Measurements from ENCODE around the gene APOL5. TPM values are rescaled to one million over a fixed set of nuclear protein-coding genes. Genes with fewer than 3 reads are reported as not detected.

Gene APOL5
- polyA plus RNA-seq, 1 donor = 0.03 TPM

Other genes starting within 250 kb of the APOL5 start
- 4.7 TPM for gene RASD2, start 177.0 kb upstream of the APOL5 start, polyA plus RNA-seq
- gene MB, start 100.5 kb upstream of the APOL5 start, polyA plus RNA-seq = 7.2 TPM
- 37.0 TPM for gene APOL6, start 69.4 kb upstream of the APOL5 start, polyA plus RNA-seq

Data from large intestine (tissue), 1 donor.